GM21529 (cell line): ENCODE results near the gene BTNL3.
"Not testable (repeated sequence)": the region's sequence is repeated elsewhere in the genome, so short reads cannot be mapped to it uniquely, and the experiment has no call there.

Experiments
- ATAC-seq: cut with Tn5 transposase; IDR thresholded peaks from one replicate; pipeline ENCODE4 v1.9.1; 2021; ENCODE audit not compliant: unreplicated experiment

The BTNL3 gene

GRCh38 chr5:181045857-181046256, 57.2 kb downstream of the BTNL3 start:
- ATAC-seq: not testable (repeated sequence)

GRCh38 chr5:181047288-181047687, 58.6 kb downstream of the BTNL3 start:
- no peak for ATAC-seq

- no peak for ATAC-seq
Observed at GRCh38 chr5:181047921-181048320, 59.3 kb downstream of the BTNL3 start.

- no peak for ATAC-seq
Observed at GRCh38 chr5:181050016-181050415, 61.4 kb downstream of the BTNL3 start.

- ATAC-seq: no peak
Observed at GRCh38 chr5:181051841-181052671, 63.4 kb downstream of the BTNL3 start.

- ATAC-seq: no peak
Observed at GRCh38 chr5:181052672-181053487, 64.2 kb downstream of the BTNL3 start.

GRCh38 chr5:181053488-181054121, 65.0 kb downstream of the BTNL3 start:
- no peak for ATAC-seq

GRCh38 chr5:181054138-181054537, 65.5 kb downstream of the BTNL3 start:
- no peak for ATAC-seq

GRCh38 chr5:181054871-181055459, 66.3 kb downstream of the BTNL3 start:
- no peak for ATAC-seq
